ENCODE results near the gene NFYC.

NFYC gene

GRCh38 chr1:40751802-40752201 is 60.3 kb downstream of the NFYC start:
- TF ChIP-seq, protein P1, sequence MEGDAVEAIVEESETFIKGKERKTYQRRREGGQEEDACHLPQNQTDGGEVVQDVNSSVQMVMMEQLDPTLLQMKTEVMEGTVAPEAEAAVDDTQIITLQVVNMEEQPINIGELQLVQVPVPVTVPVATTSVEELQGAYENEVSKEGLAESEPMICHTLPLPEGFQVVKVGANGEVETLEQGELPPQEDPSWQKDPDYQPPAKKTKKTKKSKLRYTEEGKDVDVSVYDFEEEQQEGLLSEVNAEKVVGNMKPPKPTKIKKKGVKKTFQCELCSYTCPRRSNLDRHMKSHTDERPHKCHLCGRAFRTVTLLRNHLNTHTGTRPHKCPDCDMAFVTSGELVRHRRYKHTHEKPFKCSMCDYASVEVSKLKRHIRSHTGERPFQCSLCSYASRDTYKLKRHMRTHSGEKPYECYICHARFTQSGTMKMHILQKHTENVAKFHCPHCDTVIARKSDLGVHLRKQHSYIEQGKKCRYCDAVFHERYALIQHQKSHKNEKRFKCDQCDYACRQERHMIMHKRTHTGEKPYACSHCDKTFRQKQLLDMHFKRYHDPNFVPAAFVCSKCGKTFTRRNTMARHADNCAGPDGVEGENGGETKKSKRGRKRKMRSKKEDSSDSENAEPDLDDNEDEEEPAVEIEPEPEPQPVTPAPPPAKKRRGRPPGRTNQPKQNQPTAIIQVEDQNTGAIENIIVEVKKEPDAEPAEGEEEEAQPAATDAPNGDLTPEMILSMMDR (IDR thresholded peaks at IDR 0.05; ENCODE audit: control extremely low read depth, extremely low read depth, low read depth, missing control alignments), result no peak
- POLR2A ChIA-PET, result no interaction called here
- DNase-seq (ENCODE audit: extremely low spot score), result no peak
- CTCF ChIA-PET, result interaction anchor here (15.4 kb wide), 1 partner anchor 22 kb away, joined by 232 read pairs; no protein-coding TSS in a partner anchor

GRCh38 chr1:40753142-40753882 is 61.8 kb downstream of the NFYC start:
- ChIA-PET CTCF (interaction anchor here (1.1 to 15.4 kb wide), 5 partner anchors 11 to 198 kb away, joined by 3 to 232 read pairs (median 8); no protein-coding TSS in a partner anchor), POLR2A (no interaction called here)
- peak; percentile 62 for DNase-seq (ENCODE audit: extremely low spot score)
- TF ChIP-seq, protein P1 (IDR thresholded peaks at IDR 0.05; ENCODE audit: control extremely low read depth, extremely low read depth, low read depth, missing control alignments), result no peak

GRCh38 chr1:40754201-40754600 is 62.7 kb downstream of the NFYC start:
- ChIA-PET POLR2A (interaction anchor here (0.5 to 0.6 kb wide), 2 partner anchors 15 to 368 kb away, joined by 3 read pairs; no protein-coding TSS in a partner anchor), CTCF (interaction anchor here (1.1 to 15.4 kb wide), 6 partner anchors 10 to 197 kb away, joined by 3 to 232 read pairs (median 6); no protein-coding TSS in a partner anchor)
- TF ChIP-seq, protein P1 (IDR thresholded peaks at IDR 0.05; ENCODE audit: control extremely low read depth, extremely low read depth, low read depth, missing control alignments), result no peak
- DNase-seq (ENCODE audit: extremely low spot score), result no peak

- TF ChIP-seq, protein P1 (IDR thresholded peaks at IDR 0.05; ENCODE audit: control extremely low read depth, extremely low read depth, low read depth, missing control alignments), result no peak
- ChIA-PET CTCF (interaction anchor here (0.8 to 15.4 kb wide), 6 partner anchors 10 to 198 kb away, joined by 3 to 232 read pairs (median 3); no protein-coding TSS in a partner anchor), POLR2A (no interaction called here)
- DNase-seq (ENCODE audit: extremely low spot score), result no peak
Observed at GRCh38 chr1:40755067-40755466, 63.6 kb downstream of the NFYC start.

- ChIA-PET CTCF (interaction anchor here (1.1 to 15.4 kb wide), 5 partner anchors 9 to 92 kb away, joined by 3 to 232 read pairs (median 11); no protein-coding TSS in a partner anchor), POLR2A (no interaction called here)
- no peak for DNase-seq (ENCODE audit: extremely low spot score)
- TF ChIP-seq, protein P1 (IDR thresholded peaks at IDR 0.05; ENCODE audit: control extremely low read depth, extremely low read depth, low read depth, missing control alignments), result no peak
Observed at GRCh38 chr1:40756523-40756922, 65.0 kb downstream of the NFYC start.

DNA sequence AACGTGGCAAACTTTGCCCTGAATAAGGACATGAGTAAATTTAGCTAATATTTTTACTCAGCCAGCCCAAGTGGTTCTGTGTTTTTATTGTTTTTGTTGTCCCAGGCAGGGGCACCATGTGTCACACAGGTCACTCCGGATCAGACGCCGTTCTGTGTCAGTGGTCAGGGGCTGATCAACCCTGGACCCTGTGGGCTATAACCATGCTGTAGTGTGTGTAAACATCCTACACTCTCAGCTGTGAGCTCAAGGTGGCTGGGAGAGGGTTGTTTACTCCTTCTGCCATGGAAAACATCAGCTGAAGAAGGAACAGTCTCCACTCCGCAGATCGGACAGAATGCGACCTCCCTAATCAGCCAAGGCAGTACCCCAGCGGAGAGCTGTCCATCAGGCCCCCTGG is 65.6 kb downstream of the NFYC start:
- DNase-seq (ENCODE audit: extremely low spot score), result no peak
- ChIA-PET POLR2A (no interaction called here), CTCF (interaction anchor here (1.1 to 15.4 kb wide), 5 partner anchors 8 to 91 kb away, joined by 3 to 232 read pairs (median 11); no protein-coding TSS in a partner anchor)
- TF ChIP-seq, protein P1 (IDR thresholded peaks at IDR 0.05; ENCODE audit: control extremely low read depth, extremely low read depth, low read depth, missing control alignments), result no peak

Data from GM10248 (cell line).